ENCODE data around the gene MYO7A. TPM values are rescaled to one million over a fixed set of nuclear protein-coding genes. Genes with fewer than 3 reads are reported as not detected.

Gene MYO7A
- total and polyA plus RNA-seq, 2 of the 4 experiments (the other 2 are of a cell fraction), result 0.02 TPM; not detected in 1

GRCh38 chr11:77170107-77170506 lies 42.1 kb downstream of the MYO7A start:
- H3K4me1 ChIP-seq (ENCODE audit: control insufficient read depth, insufficient read depth, low read length), result no peaks in the 10 kb centered on the region
- TF ChIP-seq MXI1 (IDR thresholded peaks at IDR 0.05; ENCODE audit: borderline replicate concordance, low read depth, low read length) (no peak), SMC3 (IDR thresholded peaks at IDR 0.05; ENCODE audit: low read depth, low read length) (no peak), FOS (IDR thresholded peaks at IDR 0.05; ENCODE audit: low read depth, low read length) (no peak), ELK1 (IDR thresholded peaks at IDR 0.05; ENCODE audit: borderline replicate concordance, low read depth, low read length) (no peak), CEBPB (IDR thresholded peaks at IDR 0.05; ENCODE audit: low read depth, low read length) (no peak), MAFK (IDR thresholded peaks at IDR 0.05; ENCODE audit: low read depth, low read length) (no peak), POLR2A (IDR thresholded peaks at IDR 0.05; ENCODE audit: low read depth, low read length) (no peak), MAZ (IDR thresholded peaks at IDR 0.05; ENCODE audit: borderline replicate concordance, low read depth, low read length) (no peak), CTCF (conservative IDR thresholded peaks at IDR 0.05; ENCODE audit: low read depth, low read length) (no peak), NFE2L2 (IDR thresholded peaks at IDR 0.05; ENCODE audit: low read depth, low read length) (no peak), CHD1 (IDR thresholded peaks at IDR 0.05; ENCODE audit: low read depth, low read length) (no peak), USF2 (IDR thresholded peaks at IDR 0.05; ENCODE audit: low read depth, low read length) (no peak), RAD21 (IDR thresholded peaks at IDR 0.05; ENCODE audit: low read length) (no peak), BHLHE40 (IDR thresholded peaks at IDR 0.05; ENCODE audit: low read depth, low read length) (no peak), RCOR1 (IDR thresholded peaks at IDR 0.05; ENCODE audit: insufficient replicate concordance, low read length) (no peak), RFX5 (IDR thresholded peaks at IDR 0.05; ENCODE audit: low read depth, low read length) (no peak)
- H3K79me1 ChIP-seq (ENCODE audit: low read depth in 1 of 2, low read length in 2 of 2), result no peaks in the 10 kb centered on the region
- WGBS, 2 experiments (ENCODE audit: extremely low coverage in 2 of 2, insufficient read length in 1 of 2), result 100% methylated on average over 1 of the region's 5 CpGs; no CpG with 5 or more reads in 1 of the 2 experiments
- H2BK120ac ChIP-seq (ENCODE audit: low read depth, low read length), result no peak overlapping the region
- no peak overlapping the region for H2BK5ac ChIP-seq (ENCODE audit: low read depth, low read length, poor library complexity, severe bottlenecking)
- no peak overlapping the region for H2BK20ac ChIP-seq (ENCODE audit: low read depth, low read length)
- BruUV-seq (replicated peaks), result no TSS peak
- H4K20me1 ChIP-seq (ENCODE audit: insufficient read depth, low read length), result no peaks in the 10 kb centered on the region
- H3K56ac ChIP-seq (ENCODE audit: extremely low read depth, insufficient read depth, low read length), result no peak overlapping the region
- H3K36me3 ChIP-seq (ENCODE audit: control insufficient read depth, insufficient read depth, low read length), result no peaks in the 10 kb centered on the region
- no peak overlapping the region for H4K8ac ChIP-seq (ENCODE audit: low read depth in 2 of 2, low read length in 2 of 2)
- intact Hi-C loops (cut with micrococcal nuclease) (no loop called here), in situ Hi-C loops (cut with MboI; ENCODE audit: low sequenced_read_pairs) (no loop called here), dilution Hi-C loops (cut with HindIII; ENCODE audit: low sequenced_read_pairs, unreplicated experiment) (no loop called here)
- no peak overlapping the region for H3K4ac ChIP-seq (ENCODE audit: low read depth, low read length)
- no peak overlapping the region for H3K14ac ChIP-seq (replicated peaks; ENCODE audit: low read depth, low read length)
- ChIA-PET POLR2A (ENCODE audit: unreplicated experiment) (no interaction called here), CTCF (no interaction called here)
- no peak overlapping the region for H3K4me2 ChIP-seq (ENCODE audit: low read depth, low read length)
- H2AK5ac ChIP-seq (ENCODE audit: low read depth, low read length), result no peak overlapping the region
- no peak overlapping the region for H3K9ac ChIP-seq (ENCODE audit: low read depth, low read length)
- no peak overlapping the region for H3K18ac ChIP-seq (ENCODE audit: low read depth, low read length)
- H2BK15ac ChIP-seq (ENCODE audit: low read depth, low read length), result no peak overlapping the region
- no peak overlapping the region for H2AFZ ChIP-seq (replicated peaks; ENCODE audit: low read length, poor library complexity)
- no peak for DNase-seq
- no peak overlapping the region for H2AK9ac ChIP-seq (replicated peaks; ENCODE audit: low read depth, low read length, poor library complexity)
- no peak for ATAC-seq (ENCODE audit: low read depth)
- H4K5ac ChIP-seq (ENCODE audit: low read depth, low read length), result no peak overlapping the region
- H3K9me1 ChIP-seq (ENCODE audit: insufficient read depth, low read length), result no peaks in the 10 kb centered on the region
- H3K27me3 ChIP-seq (ENCODE audit: control insufficient read depth, insufficient read depth, low read length), result peaks cover 46% of the 10 kb centered on the region
- H3K4me3 ChIP-seq (ENCODE audit: insufficient read depth, low read depth, low read length), result no peak overlapping the region
- no peak overlapping the region for H3K23ac ChIP-seq (ENCODE audit: low read depth, low read length)
- no peak overlapping the region for H4K91ac ChIP-seq (ENCODE audit: insufficient read depth, low read depth, low read length)
- no peak overlapping the region for H3K27ac ChIP-seq (ENCODE audit: insufficient read depth, low read length)
- H3K9me3 ChIP-seq (ENCODE audit: control insufficient read depth, insufficient read depth, low read length), result no peaks in the 10 kb centered on the region
